GM23248 (cell line): ENCODE data around the gene SHISAL2B.

ENCODE experiments used
- EZH2 ChIP-seq: fragments of 200-600 bp; sonication (generic); IDR thresholded peaks from 2 replicates; pipeline ENCODE4 v1.6.1; 2018; ENCODE audit warnings: antibody characterized with exemption, mild to moderate bottlenecking; ENCODE audit not compliant: insufficient read depth, poor library complexity, severe bottlenecking
- EZH2phosphoT487 ChIP-seq: fragments of 200-600 bp; sonication (generic); IDR thresholded peaks from 2 replicates; pipeline ENCODE4 v1.6.1; 2018; ENCODE audit warnings: antibody characterized with exemption, moderate library complexity, mild to moderate bottlenecking, low read depth; ENCODE audit not compliant: insufficient read depth

GRCh38 chr5:64746446-64746845 lies 56.1 kb downstream of the SHISAL2B start:
- TF ChIP-seq EZH2phosphoT487 (no peak), EZH2 (no peak)
